NT2/D1 (cell line): ENCODE measurements around the gene TAF7.

Experiments used
- YY1 ChIP-seq: IDR thresholded peaks from 2 replicates; pipeline ENCODE4 v1.6.1; 2011; ENCODE audit not compliant: insufficient read length, insufficient read depth
- ZNF274 ChIP-seq: IDR thresholded peaks from 2 replicates; pipeline ENCODE4 v1.6.1; 2011; ENCODE audit warnings: mild to moderate bottlenecking, low read depth, low read length

DNA sequence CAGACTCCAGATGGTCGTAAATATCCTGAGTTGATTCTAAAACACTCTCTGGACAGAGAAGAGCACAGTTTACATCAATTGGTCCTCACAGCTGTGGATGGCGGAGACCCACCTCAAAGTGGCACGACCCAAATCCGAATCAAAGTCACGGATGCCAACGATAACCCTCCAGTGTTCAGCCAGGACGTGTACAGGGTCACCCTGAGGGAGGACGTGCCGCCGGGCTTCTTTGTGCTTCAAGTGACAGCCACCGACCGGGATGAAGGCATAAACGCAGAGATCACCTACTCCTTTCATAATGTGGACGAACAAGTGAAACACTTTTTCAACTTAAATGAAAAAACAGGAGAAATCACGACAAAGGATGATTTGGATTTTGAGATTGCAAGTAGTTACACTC, 40.1 kb upstream of the TAF7 start:
- no peak for TF ChIP-seq ZNF274
- TF ChIP-seq YY1 = no peak
